ENCODE results near the gene OTUD3.
"Not testable (repeated sequence)": the region's sequence is repeated elsewhere in the genome, so short reads cannot be mapped to it uniquely, and the experiment has no call there.

Gene OTUD3

GRCh38 chr1:19866758-19867157 is 15.4 kb upstream of the OTUD3 start:
- in situ Hi-C loops (cut with MboI; ENCODE audit: low pct_unique_long_range_greater_than_20kb, low sequenced_read_pairs, unreplicated experiment), result no loop called here
- no peak for DNase-seq (ENCODE audit: low spot score)
- TF ChIP-seq CTCF (IDR thresholded peaks at IDR 0.05; ENCODE audit: extremely low read depth, insufficient read depth, missing control alignments), result no peak

- in situ Hi-C loops (cut with MboI; ENCODE audit: low pct_unique_long_range_greater_than_20kb, low sequenced_read_pairs, unreplicated experiment); DNase-seq (ENCODE audit: low spot score): not testable (repeated sequence)
Measured at GRCh38 chr1:19868575-19868974, 13.6 kb upstream of the OTUD3 start.

- in situ Hi-C loops (cut with MboI; ENCODE audit: low pct_unique_long_range_greater_than_20kb, low sequenced_read_pairs, unreplicated experiment); DNase-seq (ENCODE audit: low spot score): not testable (repeated sequence)
Measured at GRCh38 chr1:19869453-19869852, 12.7 kb upstream of the OTUD3 start.

- DNase-seq (ENCODE audit: low spot score), result no peak
- in situ Hi-C loops (cut with MboI; ENCODE audit: low pct_unique_long_range_greater_than_20kb, low sequenced_read_pairs, unreplicated experiment), result no loop called here
- TF ChIP-seq CTCF (IDR thresholded peaks at IDR 0.05; ENCODE audit: extremely low read depth, insufficient read depth, missing control alignments), result no peak
Measured at GRCh38 chr1:19869929-19870328, 12.3 kb upstream of the OTUD3 start.

DNA sequence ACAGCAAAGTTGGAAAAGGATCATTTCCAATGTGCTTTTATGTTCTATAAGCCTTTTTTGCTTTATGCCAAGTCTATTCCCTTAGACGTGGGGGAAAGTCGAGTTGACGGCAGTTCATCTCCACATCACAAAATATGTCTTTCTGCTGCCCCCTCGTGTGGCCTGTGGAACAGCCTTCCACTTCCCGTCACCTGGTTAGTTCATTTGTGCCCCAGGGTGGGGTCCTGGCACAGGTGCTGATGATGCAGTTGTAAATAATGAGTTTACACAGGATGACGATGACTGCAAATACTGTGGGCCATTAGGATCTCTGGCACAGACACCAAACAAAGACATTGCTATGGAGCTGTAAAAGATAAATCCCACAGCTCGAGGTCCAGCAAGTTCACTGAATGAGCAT is 10.0 kb upstream of the OTUD3 start:
- no peak for TF ChIP-seq CTCF (IDR thresholded peaks at IDR 0.05; ENCODE audit: extremely low read depth, insufficient read depth, missing control alignments)
- no peak for DNase-seq (ENCODE audit: low spot score)
- in situ Hi-C loops (cut with MboI; ENCODE audit: low pct_unique_long_range_greater_than_20kb, low sequenced_read_pairs, unreplicated experiment), result no loop called here

- in situ Hi-C loops (cut with MboI; ENCODE audit: low pct_unique_long_range_greater_than_20kb, low sequenced_read_pairs, unreplicated experiment), result no loop called here
- TF ChIP-seq CTCF (IDR thresholded peaks at IDR 0.05; ENCODE audit: extremely low read depth, insufficient read depth, missing control alignments), result no peak
- DNase-seq (ENCODE audit: low spot score), result no peak
Measured at GRCh38 chr1:19877181-19877750, 4.9 kb upstream of the OTUD3 start.

- in situ Hi-C loops (cut with MboI; ENCODE audit: low pct_unique_long_range_greater_than_20kb, low sequenced_read_pairs, unreplicated experiment), result no loop called here
- DNase-seq (ENCODE audit: low spot score), result no peak
- TF ChIP-seq CTCF (IDR thresholded peaks at IDR 0.05; ENCODE audit: extremely low read depth, insufficient read depth, missing control alignments), result no peak
Measured at GRCh38 chr1:19877821-19878636, 4.2 kb upstream of the OTUD3 start.
